ENCODE data around the gene METRNL.

DNA sequence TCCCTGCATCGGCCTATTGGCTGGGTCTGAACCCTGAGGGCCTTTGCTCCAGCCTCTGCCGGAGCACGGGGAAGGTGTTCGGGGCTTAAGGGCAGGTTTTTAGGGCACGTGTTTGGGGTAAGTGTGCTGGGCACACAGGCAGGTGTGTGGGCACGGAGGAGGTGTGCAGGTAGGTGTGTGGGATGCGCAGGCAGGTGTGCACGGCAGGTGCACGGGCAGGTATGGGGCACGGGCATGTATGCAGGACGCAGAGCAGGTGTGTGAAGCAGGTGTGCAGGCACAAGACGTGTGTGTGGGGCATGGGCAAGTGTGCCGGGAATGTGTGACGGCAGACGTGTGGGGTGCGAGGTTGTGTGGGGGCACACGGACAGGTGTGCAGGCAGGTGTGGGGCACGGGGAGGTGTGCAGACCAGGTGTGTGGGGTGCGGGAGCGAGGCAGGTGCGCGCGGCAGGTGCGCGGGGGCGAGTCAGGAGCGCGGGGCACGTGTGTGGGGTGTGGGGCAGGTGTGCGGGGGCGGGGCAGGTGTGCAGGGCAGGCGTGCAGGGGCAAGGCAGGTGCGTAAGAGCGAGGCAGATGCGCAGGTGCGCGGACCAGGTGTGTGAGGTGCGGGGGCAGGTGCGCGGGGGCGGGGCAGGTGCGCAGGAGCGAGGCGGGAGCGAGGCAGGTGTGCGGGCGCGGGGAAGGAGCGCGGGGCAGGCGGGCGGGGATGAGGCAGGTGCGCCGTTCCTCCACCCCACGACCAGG is 28.6 kb upstream of the METRNL start:
- TF ChIP-seq CTCF (IDR thresholded peaks at IDR 0.05; ENCODE audit: low read depth, low read length, missing input control) (no peak), SP1 (IDR thresholded peaks at IDR 0.05) (no peak), JUND (IDR thresholded peaks at IDR 0.05) (no peak)
- TF ChIP-seq, protein P1, sequence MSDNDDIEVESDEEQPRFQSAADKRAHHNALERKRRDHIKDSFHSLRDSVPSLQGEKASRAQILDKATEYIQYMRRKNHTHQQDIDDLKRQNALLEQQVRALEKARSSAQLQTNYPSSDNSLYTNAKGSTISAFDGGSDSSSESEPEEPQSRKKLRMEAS (IDR thresholded peaks at IDR 0.05): no peak
